H1 (cell line): ENCODE data around the gene NFIX. TPM values are rescaled to one million over a fixed set of nuclear protein-coding genes. Genes with fewer than 3 reads are reported as not detected.

Experiments used
- CTCF ChIA-PET: fragments of 300-600 bp; sonication (Branson Sonifier 250); formaldehyde crosslinking; loops from one replicate; lab custom pipeline; 2021; ENCODE audit not compliant: partially characterized antibody; lab: Charles Lee
- POLR2A ChIA-PET: fragments of 300-600 bp; sonication (Branson Sonifier 250); formaldehyde crosslinking; loops from one replicate; lab custom pipeline; 2021; ENCODE audit warnings: inconsistent platforms; ENCODE audit not compliant: partially characterized antibody; lab: Charles Lee
- DNase-seq, 2 experiments: peaks; one replicate each; pipeline versions ENCODE4 v3.0.0 to v3.0.0-alpha.2; 2010 to 2022; ENCODE audit warnings: low spot score in 2 of 2, low read depth in 1 of 2, mixed read lengths in 1 of 2
- FAIRE-seq: peaks from 2 replicates; lab custom pipeline; 2011; peaks lifted over from hg19 to GRCh38; lab: Jason Lieb, UNC
- H2AFZ ChIP-seq: 2 replicates; pipeline ENCODE4 v1.8.1; 2012; ENCODE audit warnings: low read length, inconsistent platforms
- H2AK5ac ChIP-seq: 2 replicates; pipeline ENCODE4 v1.6.1; 2013; ENCODE audit warnings: low read depth, low read length
- H2BK120ac ChIP-seq: replicated peaks from 2 replicates; pipeline ENCODE3; 2013; ENCODE audit warnings: low read depth, low read length, inconsistent platforms
- H2BK12ac ChIP-seq: 2 replicates; pipeline ENCODE4 v1.6.1; 2013; ENCODE audit warnings: low read depth, low read length
- H2BK15ac ChIP-seq: 2 replicates; pipeline ENCODE4 v1.6.1; 2013; ENCODE audit warnings: low read length
- H2BK20ac ChIP-seq: 2 replicates; pipeline ENCODE4 v1.6.1; 2013; ENCODE audit warnings: low read length
- H2BK5ac ChIP-seq: 2 replicates; pipeline ENCODE4 v1.6.1; 2013; ENCODE audit warnings: low read depth, low read length
- H3K14ac ChIP-seq: 2 replicates; pipeline ENCODE4 v1.6.1; 2013; ENCODE audit warnings: inconsistent platforms; ENCODE audit not compliant: insufficient read length
- H3K18ac ChIP-seq: 2 replicates; pipeline ENCODE4 v1.6.1; 2013; ENCODE audit warnings: low read length; ENCODE audit errors: extremely low read depth
- H3K23ac ChIP-seq: 2 replicates; pipeline ENCODE4 v1.6.1; 2013; ENCODE audit warnings: inconsistent platforms; ENCODE audit not compliant: insufficient read length
- H3K23me2 ChIP-seq: 2 replicates; pipeline ENCODE4 v1.6.1; 2013; ENCODE audit warnings: low read depth, low read length
- H3K27ac ChIP-seq: 2 replicates; pipeline ENCODE4 v1.6.1; 2011; ENCODE audit warnings: low read depth, low read length, inconsistent platforms
- H3K27me3 ChIP-seq, 4 experiments: replicated peaks in 1 of 4; 1 replicate in 1 of 4; 2 replicates in 3 of 4; pipeline versions ENCODE4 v1.6.1 to v1.8.1; 2011 to 2013; ENCODE audit warnings: low read length in 3 of 4, mild to moderate bottlenecking in 3 of 4, inconsistent platforms in 2 of 4, mixed read lengths in 2 of 4, moderate library complexity in 1 of 4; ENCODE audit not compliant: control insufficient read depth in 3 of 4, insufficient read depth in 3 of 4; ENCODE audit errors: extremely low read depth in 1 of 4
- H3K36me3 ChIP-seq, 4 experiments: 2 replicates each; pipeline versions ENCODE4 v1.6.1 to v1.8.1; 2011 to 2013; ENCODE audit warnings: mild to moderate bottlenecking in 4 of 4, low read length in 3 of 4, moderate library complexity in 2 of 4, control low read depth in 1 of 4, inconsistent platforms in 1 of 4; ENCODE audit not compliant: insufficient read depth in 4 of 4, control insufficient read depth in 2 of 4
- H3K4ac ChIP-seq: replicated peaks from 2 replicates; pipeline ENCODE3; 2013; ENCODE audit warnings: low read length, low read depth, mixed read lengths, inconsistent platforms; ENCODE audit not compliant: insufficient read length
- H3K4me1 ChIP-seq, 4 experiments: replicated peaks in 1 of 4; 1 replicate in 1 of 4; 2 replicates in 3 of 4; pipeline versions ENCODE4 v1.6.1 to v1.8.1; 2011 to 2013; ENCODE audit warnings: low read length in 3 of 4, inconsistent platforms in 2 of 4, mixed read lengths in 1 of 4; ENCODE audit not compliant: insufficient read depth in 4 of 4, control insufficient read depth in 3 of 4
- H3K4me2 ChIP-seq, 2 experiments: 2 replicates each; pipeline versions ENCODE4 v1.6.1 to v1.8.1; 2011 to 2013; ENCODE audit warnings: low read depth in 2 of 2, low read length in 2 of 2, control low read depth in 1 of 2, inconsistent platforms in 1 of 2, mild to moderate bottlenecking in 1 of 2; ENCODE audit not compliant: insufficient read depth in 1 of 2
- H3K4me3 ChIP-seq, 4 experiments: fragments of 200-600, 300-600 bp in 1 of 4; sonication (generic), shearing (Covaris generic), sonication (Bioruptor Twin) in 1 of 4; 2 replicates each; pipeline versions ENCODE4 v1.5.1 to v1.8.1; 2011 to 2016; ENCODE audit warnings: low read length in 4 of 4, low read depth in 3 of 4, control low read depth in 2 of 4, inconsistent platforms in 2 of 4, mild to moderate bottlenecking in 2 of 4, mixed read lengths in 1 of 4, moderate library complexity in 1 of 4; ENCODE audit not compliant: insufficient read depth in 2 of 4; ENCODE audit errors: extremely low read depth in 1 of 4
- H3K56ac ChIP-seq: replicated peaks from 2 replicates; pipeline ENCODE3; 2013; ENCODE audit warnings: low read depth, mild to moderate bottlenecking, mixed read lengths, low read length, inconsistent platforms; ENCODE audit not compliant: insufficient read length
- H3K79me1 ChIP-seq: 2 replicates; pipeline ENCODE4 v1.6.1; 2013; ENCODE audit warnings: low read depth, low read length, control low read depth
- H3K79me2 ChIP-seq, 2 experiments: 2 replicates each; pipeline versions ENCODE4 v1.6.1 to v1.8.1; 2012 to 2013; ENCODE audit warnings: low read length in 2 of 2, mild to moderate bottlenecking in 2 of 2, inconsistent platforms in 1 of 2; ENCODE audit not compliant: insufficient read depth in 2 of 2, control insufficient read depth in 1 of 2
- H3K9ac ChIP-seq, 4 experiments: replicated peaks in 1 of 4; 1 replicate in 1 of 4; 2 replicates in 3 of 4; pipeline versions ENCODE4 v1.6.1 to v1.8.1; 2011 to 2013; ENCODE audit warnings: low read depth in 3 of 4, low read length in 3 of 4, control low read depth in 2 of 4, mild to moderate bottlenecking in 2 of 4, moderate library complexity in 2 of 4, inconsistent platforms in 1 of 4; ENCODE audit errors: extremely low read depth in 1 of 4
- H3K9me3 ChIP-seq, 2 experiments: 2 replicates each; pipeline versions ENCODE4 v1.6.1 to v1.8.1; 2012 to 2013; ENCODE audit warnings: mild to moderate bottlenecking in 2 of 2, moderate library complexity in 2 of 2, control low read depth in 1 of 2, inconsistent platforms in 1 of 2, low read depth in 1 of 2, low read length in 1 of 2, mixed read lengths in 1 of 2; ENCODE audit not compliant: insufficient read depth in 2 of 2
- H4K20me1 ChIP-seq, 2 experiments: replicated peaks in 1 of 2; 2 replicates each; pipeline versions ENCODE3 to v1.8.1; 2011 to 2013; ENCODE audit warnings: inconsistent platforms in 2 of 2, low read length in 2 of 2, mild to moderate bottlenecking in 1 of 2; ENCODE audit not compliant: insufficient read depth in 2 of 2, control insufficient read depth in 1 of 2
- H4K5ac ChIP-seq: 2 replicates; pipeline ENCODE4 v1.6.1; 2013; ENCODE audit warnings: low read length, low read depth, mixed read lengths, inconsistent platforms; ENCODE audit not compliant: insufficient read length
- H4K8ac ChIP-seq: 2 replicates; pipeline ENCODE4 v1.8.0; 2013; ENCODE audit warnings: mild to moderate bottlenecking, moderate library complexity, low read length, inconsistent platforms; ENCODE audit not compliant: insufficient read depth; ENCODE audit errors: extremely low read depth
- H4K91ac ChIP-seq: replicated peaks from 2 replicates; pipeline ENCODE3; 2013; ENCODE audit warnings: low read length, mixed read lengths, inconsistent platforms; ENCODE audit not compliant: insufficient read length
- BCL11A ChIP-seq, 2 experiments: IDR thresholded peaks; one replicate each; pipeline ENCODE4 v1.6.1; 2011; ENCODE audit warnings: low read depth in 2 of 2, low read length in 2 of 2, mild to moderate bottlenecking in 2 of 2
- CBX8 ChIP-seq: fragments of 300-800, 300-1000 bp; sonication (generic); IDR thresholded peaks from 2 replicates; pipeline ENCODE4 v1.7.1; 2016; ENCODE audit warnings: low read depth, low read length, borderline replicate concordance
- CHD1 ChIP-seq: IDR thresholded peaks from 2 replicates; pipeline ENCODE4 v1.6.1; 2012; ENCODE audit warnings: low read depth, low read length, improper control_type of control experiment
- JUND ChIP-seq: IDR thresholded peaks from 2 replicates; pipeline ENCODE4 v1.6.1; 2011; ENCODE audit warnings: mild to moderate bottlenecking, improper control_type of control experiment, low read length
- KDM1A ChIP-seq: fragments of 200-600, 300-600 bp; sonication (generic); IDR thresholded peaks from 2 replicates; pipeline ENCODE4 v1.7.1; 2016; ENCODE audit warnings: mild to moderate bottlenecking, low read length, borderline replicate concordance
- PHF8 ChIP-seq: fragments of 200-600 bp; sonication (generic); conservative IDR thresholded peaks from 2 replicates; pipeline ENCODE4 v1.7.1; 2012; ENCODE audit warnings: low read depth, mild to moderate bottlenecking, inconsistent platforms, low read length, moderate library complexity
- POU5F1 ChIP-seq: IDR thresholded peaks from 2 replicates; pipeline ENCODE4 v1.6.1; 2011; ENCODE audit warnings: low read depth, mild to moderate bottlenecking, low read length, moderate library complexity
- SIN3A ChIP-seq, 2 experiments: IDR thresholded peaks in 1 of 2; conservative IDR thresholded peaks in 1 of 2; 2 replicates each; pipeline ENCODE4 v1.6.1; 2011 to 2012; ENCODE audit warnings: low read length in 2 of 2, improper control_type of control experiment in 1 of 2, low read depth in 1 of 2, mild to moderate bottlenecking in 1 of 2
- SP1 ChIP-seq: IDR thresholded peaks from 2 replicates; pipeline ENCODE4 v1.6.1; 2011; ENCODE audit warnings: low read depth, low read length
- SP2 ChIP-seq: IDR thresholded peaks from 2 replicates; pipeline ENCODE4 v1.6.1; 2012; ENCODE audit warnings: mild to moderate bottlenecking, low read length, inconsistent platforms
- WGBS, 2 experiments: shearing (Covaris generic) in 1 of 2; methylation state at CpG; one replicate each; pipeline versions ENCODE4 v1.1.6 to v1.1.7; 2013 to 2015; ENCODE audit warnings: low lambda C conversion rate in 2 of 2, mixed read lengths in 2 of 2, inconsistent platforms in 1 of 2, low coverage in 1 of 2, missing lambda C conversion rate in 1 of 2; ENCODE audit not compliant: insufficient replicate concordance in 2 of 2, insufficient coverage in 1 of 2, insufficient read length in 1 of 2; ENCODE audit errors: extremely low coverage in 1 of 2, missing lambda C conversion rate in 1 of 2; 5-methylcytosine and 5-hydroxymethylcytosine counted together
- polyA plus RNA-seq, 7 experiments: library from polyadenylated mRNA; depleted of rRNA in 3 of 7; stranded (reverse) in 5 of 7; unstranded in 2 of 7; fragments of >200 nt in 5 of 7; fragments of 200-250 nt in 2 of 7; gene quantifications; 1 replicate in 5 of 7; 2 replicates in 1 of 7; 4 replicates in 1 of 7; pipeline versions ENCODE4 v1.2.1 to v1.2.3, GENCODE V29; 2011 to 2013; ENCODE audit warnings: missing spikeins in 2 of 7, mixed read lengths in 2 of 7
- total RNA-seq: library from RNA; stranded (reverse); fragmentation: NEBNext Ultra II Directional; extraction: Animal tissue kit (Norgen Biotek cat#: 25700); gene quantifications from 2 replicates; pipeline ENCODE4 v1.2.1, GENCODE V29; 2021
- TF ChIP-seq, protein P1 (sequence below): IDR thresholded peaks from 2 replicates; pipeline ENCODE4 v1.6.1; 2012; ENCODE audit warnings: inconsistent platforms

The NFIX gene
- total and polyA plus RNA-seq, 2 of the 8 experiments (the other 6 are each of a cell fraction or from before 2014, with no cell fraction given): 0.03 to 0.20 TPM

DNA sequence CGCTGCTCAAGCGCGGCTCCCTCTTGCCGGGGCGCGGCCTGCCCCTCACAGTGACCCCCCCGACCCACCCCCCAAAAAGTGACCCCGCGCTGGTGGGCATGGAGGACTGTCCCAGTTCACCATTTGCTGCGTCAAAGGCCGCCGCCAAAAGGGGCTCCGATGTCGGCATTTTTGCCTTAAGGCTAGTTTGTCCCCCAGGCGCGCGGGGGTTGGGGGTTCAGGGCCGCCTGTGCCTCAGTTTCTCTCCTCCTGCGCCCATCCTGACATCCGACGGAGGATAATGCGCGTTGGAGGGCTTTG is 17.1 kb downstream of the NFIX start:
- Histone ChIP-seq H3K36me3 (peaks cover 0 to 5% (median 0%) of the 10 kb centered on the region in 4 experiments; a peak in 1 of 8 replicates), H4K20me1 (peaks cover 2 to 23% of the 10 kb centered on the region in 2 experiments), H2BK120ac (no peak overlapping the region), H3K4me3 (peak overlapping the region in 1 of 4 experiments; percentile 37; a peak in 1 of 8 replicates), H3K27me3 (peaks cover 92 to 100% (median 100%) of the 10 kb centered on the region in 4 experiments), H3K23ac (no peak overlapping the region), H3K4me2 (peak overlapping the region; percentile 47 to 77; a peak in 2 of 4 replicates)
- DNase-seq: no peak
- TF ChIP-seq, protein P1, sequence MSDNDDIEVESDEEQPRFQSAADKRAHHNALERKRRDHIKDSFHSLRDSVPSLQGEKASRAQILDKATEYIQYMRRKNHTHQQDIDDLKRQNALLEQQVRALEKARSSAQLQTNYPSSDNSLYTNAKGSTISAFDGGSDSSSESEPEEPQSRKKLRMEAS: no peak
- TF ChIP-seq BCL11A (IDR thresholded peaks at IDR 0.05; ENCODE audit: low read depth in 2 of 2, low read length in 2 of 2): no peak
- no peak for TF ChIP-seq JUND
- no peak for TF ChIP-seq SP2
- TF ChIP-seq SIN3A (conservative IDR thresholded peaks at IDR 0.05 in 1 of 2, IDR thresholded peaks at IDR 0.05 in 1 of 2; ENCODE audit: low read depth in 1 of 2, low read length in 2 of 2): no peak
- TF ChIP-seq CBX8: no peak
- TF ChIP-seq CHD1: no peak
- TF ChIP-seq KDM1A: no peak
- no peak for TF ChIP-seq PHF8
- TF ChIP-seq SP1: no peak
- no peak for TF ChIP-seq POU5F1
- TF ChIP-seq, all 59 proteins: peak for 0
- Histone ChIP-seq H4K5ac (no peak overlapping the region), H3K56ac (no peak overlapping the region), H2BK12ac (peak overlapping the region; percentile 75), H3K9me3 (peaks cover 0 to 8% of the 10 kb centered on the region in 2 experiments; a peak in 2 of 4 replicates), H2AK5ac (no peak overlapping the region), H2BK5ac (no peak overlapping the region), H3K9ac (no peak overlapping the region), H3K79me1 (no peaks in the 10 kb centered on the region), H2BK20ac (no peak overlapping the region), H3K4me1 (peaks cover 5 to 36% (median 28%) of the 10 kb centered on the region in 4 experiments), H3K79me2 (no peaks in the 10 kb centered on the region), H3K27ac (no peak overlapping the region), H3K14ac (no peak overlapping the region), H3K18ac (no peak overlapping the region), H3K23me2 (peaks cover 2% of the 10 kb centered on the region; the same call in 1 of the 2 replicates), H2AFZ (no peak overlapping the region), H2BK15ac (peak overlapping the region; percentile 95; the same call in 1 of the 2 replicates), H3K4ac (no peak overlapping the region), H4K8ac (no peak overlapping the region), H4K91ac (no peak overlapping the region)
- 8% methylated on average over 14 of the region's 23 CpGs; no CpG with 5 or more reads in 1 of the 2 experiments for WGBS, 2 experiments
- FAIRE-seq: no peak
- CTCF ChIA-PET: interaction anchor here (1.4 to 7.7 kb wide), 3 partner anchors 14 to 82 kb away, joined by 3 to 82 read pairs (median 15); no protein-coding TSS in a partner anchor
- POLR2A ChIA-PET: no interaction called here
